Measurements from ENCODE around the gene IGFL2. TPM values are rescaled to one million over a fixed set of nuclear protein-coding genes. Genes with fewer than 3 reads are reported as not detected.

The IGFL2 gene
- total and polyA plus RNA-seq, 4 donors = 0.08 TPM; not detected in 3

DNA sequence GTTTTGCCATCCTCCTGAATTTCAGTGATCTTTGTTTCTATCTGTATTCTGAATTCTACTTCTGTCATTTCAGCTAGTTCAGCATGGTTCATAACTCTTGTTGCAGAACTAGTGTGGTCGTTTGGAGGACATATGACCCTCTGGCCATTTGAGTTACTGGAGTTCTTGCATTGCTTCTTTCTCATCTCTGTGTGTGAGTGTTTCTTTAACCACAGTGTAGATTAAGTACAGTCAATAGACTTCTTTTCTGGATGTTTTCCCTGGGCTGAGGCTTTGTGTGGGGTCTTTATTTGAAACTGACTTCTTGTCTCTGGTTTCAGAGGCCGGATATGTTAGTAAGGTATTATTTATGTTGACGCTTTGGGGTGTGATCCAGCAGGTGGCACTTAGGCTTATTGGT, 14.7 kb downstream of the IGFL2 start:
- TF ChIP-seq NR2F2 (IDR thresholded peaks at IDR 0.05) (no peak), GABPA (IDR thresholded peaks at IDR 0.05 in 1 of 2, conservative IDR thresholded peaks at IDR 0.05 in 1 of 2) (no peak), HNF4G (IDR thresholded peaks at IDR 0.05) (no peak), YY1 (IDR thresholded peaks at IDR 0.05) (no peak), FOXA2 (IDR thresholded peaks at IDR 0.05) (no peak), TAF1 (conservative IDR thresholded peaks at IDR 0.05) (no peak)
- TF ChIP-seq, protein P1, sequence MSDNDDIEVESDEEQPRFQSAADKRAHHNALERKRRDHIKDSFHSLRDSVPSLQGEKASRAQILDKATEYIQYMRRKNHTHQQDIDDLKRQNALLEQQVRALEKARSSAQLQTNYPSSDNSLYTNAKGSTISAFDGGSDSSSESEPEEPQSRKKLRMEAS (IDR thresholded peaks at IDR 0.05) = no peak
- TF ChIP-seq, protein P2, sequence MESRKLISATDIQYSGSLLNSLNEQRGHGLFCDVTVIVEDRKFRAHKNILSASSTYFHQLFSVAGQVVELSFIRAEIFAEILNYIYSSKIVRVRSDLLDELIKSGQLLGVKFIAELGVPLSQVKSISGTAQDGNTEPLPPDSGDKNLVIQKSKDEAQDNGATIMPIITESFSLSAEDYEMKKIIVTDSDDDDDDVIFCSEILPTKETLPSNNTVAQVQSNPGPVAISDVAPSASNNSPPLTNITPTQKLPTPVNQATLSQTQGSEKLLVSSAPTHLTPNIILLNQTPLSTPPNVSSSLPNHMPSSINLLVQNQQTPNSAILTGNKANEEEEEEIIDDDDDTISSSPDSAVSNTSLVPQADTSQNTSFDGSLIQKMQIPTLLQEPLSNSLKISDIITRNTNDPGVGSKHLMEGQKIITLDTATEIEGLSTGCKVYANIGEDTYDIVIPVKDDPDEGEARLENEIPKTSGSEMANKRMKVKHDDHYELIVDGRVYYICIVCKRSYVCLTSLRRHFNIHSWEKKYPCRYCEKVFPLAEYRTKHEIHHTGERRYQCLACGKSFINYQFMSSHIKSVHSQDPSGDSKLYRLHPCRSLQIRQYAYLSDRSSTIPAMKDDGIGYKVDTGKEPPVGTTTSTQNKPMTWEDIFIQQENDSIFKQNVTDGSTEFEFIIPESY (IDR thresholded peaks at IDR 0.05) = no peak
- TF ChIP-seq, protein P3, sequence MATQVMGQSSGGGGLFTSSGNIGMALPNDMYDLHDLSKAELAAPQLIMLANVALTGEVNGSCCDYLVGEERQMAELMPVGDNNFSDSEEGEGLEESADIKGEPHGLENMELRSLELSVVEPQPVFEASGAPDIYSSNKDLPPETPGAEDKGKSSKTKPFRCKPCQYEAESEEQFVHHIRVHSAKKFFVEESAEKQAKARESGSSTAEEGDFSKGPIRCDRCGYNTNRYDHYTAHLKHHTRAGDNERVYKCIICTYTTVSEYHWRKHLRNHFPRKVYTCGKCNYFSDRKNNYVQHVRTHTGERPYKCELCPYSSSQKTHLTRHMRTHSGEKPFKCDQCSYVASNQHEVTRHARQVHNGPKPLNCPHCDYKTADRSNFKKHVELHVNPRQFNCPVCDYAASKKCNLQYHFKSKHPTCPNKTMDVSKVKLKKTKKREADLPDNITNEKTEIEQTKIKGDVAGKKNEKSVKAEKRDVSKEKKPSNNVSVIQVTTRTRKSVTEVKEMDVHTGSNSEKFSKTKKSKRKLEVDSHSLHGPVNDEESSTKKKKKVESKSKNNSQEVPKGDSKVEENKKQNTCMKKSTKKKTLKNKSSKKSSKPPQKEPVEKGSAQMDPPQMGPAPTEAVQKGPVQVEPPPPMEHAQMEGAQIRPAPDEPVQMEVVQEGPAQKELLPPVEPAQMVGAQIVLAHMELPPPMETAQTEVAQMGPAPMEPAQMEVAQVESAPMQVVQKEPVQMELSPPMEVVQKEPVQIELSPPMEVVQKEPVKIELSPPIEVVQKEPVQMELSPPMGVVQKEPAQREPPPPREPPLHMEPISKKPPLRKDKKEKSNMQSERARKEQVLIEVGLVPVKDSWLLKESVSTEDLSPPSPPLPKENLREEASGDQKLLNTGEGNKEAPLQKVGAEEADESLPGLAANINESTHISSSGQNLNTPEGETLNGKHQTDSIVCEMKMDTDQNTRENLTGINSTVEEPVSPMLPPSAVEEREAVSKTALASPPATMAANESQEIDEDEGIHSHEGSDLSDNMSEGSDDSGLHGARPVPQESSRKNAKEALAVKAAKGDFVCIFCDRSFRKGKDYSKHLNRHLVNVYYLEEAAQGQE (IDR thresholded peaks at IDR 0.05) = no peak
- H3K27ac ChIP-seq (ENCODE audit: low read depth in 1 of 2, low read length in 2 of 2) = no peak overlapping the region
- H3K4me3 ChIP-seq (ENCODE audit: low read depth in 1 of 3, low read length in 3 of 3) = no peak overlapping the region
- H3K4me1 ChIP-seq (ENCODE audit: control insufficient read depth in 4 of 4, insufficient read depth in 4 of 4, low read length in 3 of 4) = no peaks in the 10 kb centered on the region
- H3K36me3 ChIP-seq (ENCODE audit: control insufficient read depth in 4 of 4, insufficient read depth in 3 of 4, low read depth in 1 of 4, low read length in 3 of 4) = no peaks in the 10 kb centered on the region
- DNase-seq (ENCODE audit: low spot score) = no peak
- H3K9ac ChIP-seq (ENCODE audit: low read depth in 1 of 2, low read length in 2 of 2) = no peak overlapping the region
- H3K27me3 ChIP-seq (ENCODE audit: control insufficient read depth in 4 of 4, insufficient read depth in 4 of 4, low read length in 3 of 4) = no peaks in the 10 kb centered on the region
- 68% methylated on average over 3 of the region's 3 CpGs for WGBS
- peaks cover 1 to 7% (median 2%) of the 10 kb centered on the region in 4 donors for H3K9me3 ChIP-seq (ENCODE audit: control insufficient read depth in 4 of 4, low read length in 3 of 4)

DNA sequence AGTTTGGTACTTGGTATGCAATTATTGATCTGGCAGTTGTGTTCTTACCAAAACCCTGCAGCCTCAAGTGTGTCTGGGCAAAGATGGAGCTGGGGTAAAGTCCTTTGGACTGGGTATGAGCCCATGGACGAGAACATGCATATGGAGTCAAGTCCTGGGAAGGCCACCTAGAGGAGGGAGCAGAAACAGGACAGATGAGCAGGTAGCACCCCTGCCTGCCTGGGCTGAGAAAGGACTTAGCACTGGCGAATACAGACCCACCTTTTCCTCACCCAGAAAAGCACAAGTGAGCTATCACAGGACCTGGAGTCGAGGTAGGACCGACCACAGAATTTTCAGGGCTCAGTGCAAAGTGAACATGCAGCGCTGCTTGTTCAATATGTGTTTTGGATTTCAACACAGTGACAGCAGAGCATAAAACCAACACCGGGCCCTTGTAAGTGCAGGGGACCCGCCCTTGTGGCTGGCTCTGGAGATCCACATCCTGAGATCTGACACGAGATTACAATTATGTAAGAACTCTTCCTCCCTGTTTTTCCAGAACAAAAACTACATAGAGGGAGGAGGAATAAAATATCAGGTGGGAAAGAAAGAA, 25.9 kb downstream of the IGFL2 start:
- Histone ChIP-seq H3K4me1 (ENCODE audit: control insufficient read depth in 4 of 4, insufficient read depth in 4 of 4, low read length in 3 of 4) (no peaks in the 10 kb centered on the region), H3K27me3 (ENCODE audit: control insufficient read depth in 4 of 4, insufficient read depth in 4 of 4, low read length in 3 of 4) (no peaks in the 10 kb centered on the region), H3K9me3 (ENCODE audit: control insufficient read depth in 4 of 4, low read length in 3 of 4) (no peaks in the 10 kb centered on the region), H3K4me3 (ENCODE audit: low read depth in 1 of 3, low read length in 3 of 3) (no peak overlapping the region), H3K36me3 (ENCODE audit: control insufficient read depth in 4 of 4, insufficient read depth in 3 of 4, low read depth in 1 of 4, low read length in 3 of 4) (no peaks in the 10 kb centered on the region), H3K27ac (ENCODE audit: low read depth in 1 of 2, low read length in 2 of 2) (no peak overlapping the region), H3K9ac (ENCODE audit: low read depth in 1 of 2, low read length in 2 of 2) (no peak overlapping the region)
- no peak for DNase-seq (ENCODE audit: low spot score)
- 69% methylated on average over 8 of the region's 8 CpGs for WGBS
- TF ChIP-seq FOXA2 (IDR thresholded peaks at IDR 0.05) (no peak), SP1 (IDR thresholded peaks at IDR 0.05) (no peak), TAF1 (conservative IDR thresholded peaks at IDR 0.05) (no peak), GABPA (IDR thresholded peaks at IDR 0.05 in 1 of 2, conservative IDR thresholded peaks at IDR 0.05 in 1 of 2) (no peak), RXRA (IDR thresholded peaks at IDR 0.05) (no peak), HNF4A (conservative IDR thresholded peaks at IDR 0.05) (no peak), JUND (IDR thresholded peaks at IDR 0.05) (no peak), EGR1 (IDR thresholded peaks at IDR 0.05; ENCODE audit: low read depth in 2 of 2) (no peak), FOXA1 (IDR thresholded peaks at IDR 0.05) (no peak)
- TF ChIP-seq, protein P3 (IDR thresholded peaks at IDR 0.05) = no peak
- TF ChIP-seq, protein P4, sequence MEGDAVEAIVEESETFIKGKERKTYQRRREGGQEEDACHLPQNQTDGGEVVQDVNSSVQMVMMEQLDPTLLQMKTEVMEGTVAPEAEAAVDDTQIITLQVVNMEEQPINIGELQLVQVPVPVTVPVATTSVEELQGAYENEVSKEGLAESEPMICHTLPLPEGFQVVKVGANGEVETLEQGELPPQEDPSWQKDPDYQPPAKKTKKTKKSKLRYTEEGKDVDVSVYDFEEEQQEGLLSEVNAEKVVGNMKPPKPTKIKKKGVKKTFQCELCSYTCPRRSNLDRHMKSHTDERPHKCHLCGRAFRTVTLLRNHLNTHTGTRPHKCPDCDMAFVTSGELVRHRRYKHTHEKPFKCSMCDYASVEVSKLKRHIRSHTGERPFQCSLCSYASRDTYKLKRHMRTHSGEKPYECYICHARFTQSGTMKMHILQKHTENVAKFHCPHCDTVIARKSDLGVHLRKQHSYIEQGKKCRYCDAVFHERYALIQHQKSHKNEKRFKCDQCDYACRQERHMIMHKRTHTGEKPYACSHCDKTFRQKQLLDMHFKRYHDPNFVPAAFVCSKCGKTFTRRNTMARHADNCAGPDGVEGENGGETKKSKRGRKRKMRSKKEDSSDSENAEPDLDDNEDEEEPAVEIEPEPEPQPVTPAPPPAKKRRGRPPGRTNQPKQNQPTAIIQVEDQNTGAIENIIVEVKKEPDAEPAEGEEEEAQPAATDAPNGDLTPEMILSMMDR (IDR thresholded peaks at IDR 0.05; ENCODE audit: low read depth, low read length, missing input control) = no peak
